A172 (cell line): ENCODE results near the gene AKR1C4. TPM values are rescaled to one million over a fixed set of nuclear protein-coding genes. Genes with fewer than 3 reads are reported as not detected.

Experiments used
- DNase-seq: peaks from one replicate; pipeline ENCODE4 v3.0.0-alpha.2; 2015; ENCODE audit warnings: low spot score
- total RNA-seq: library from RNA; depleted of rRNA; stranded (reverse); fragments of >200 nt; shearing (Covaris generic); gene quantifications from 2 replicates; pipeline ENCODE4 v1.2.3, GENCODE V29; 2014; rRNA removed

The AKR1C4 gene
- total RNA-seq, 1 experiment from 2014 or later = not detected

DNA sequence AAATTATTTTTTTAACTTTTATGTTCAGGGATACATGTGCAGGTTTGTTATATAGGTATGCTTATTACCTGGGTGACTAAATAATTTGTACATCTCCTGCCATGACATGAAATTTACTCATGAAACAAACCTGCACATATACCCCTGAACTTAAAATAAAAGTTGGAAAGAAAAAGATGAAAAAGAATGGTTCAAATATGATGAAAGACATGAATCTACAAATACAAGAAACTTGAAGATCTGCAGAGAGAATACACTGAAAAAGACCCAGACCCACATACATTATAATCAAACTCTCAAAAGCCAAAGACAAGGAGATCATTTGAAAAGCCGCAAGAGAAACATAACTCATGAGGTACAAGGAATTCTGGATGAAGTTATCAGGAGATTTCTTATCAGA lies 70.2 kb downstream of the AKR1C4 start:
- no peak for DNase-seq

DNA sequence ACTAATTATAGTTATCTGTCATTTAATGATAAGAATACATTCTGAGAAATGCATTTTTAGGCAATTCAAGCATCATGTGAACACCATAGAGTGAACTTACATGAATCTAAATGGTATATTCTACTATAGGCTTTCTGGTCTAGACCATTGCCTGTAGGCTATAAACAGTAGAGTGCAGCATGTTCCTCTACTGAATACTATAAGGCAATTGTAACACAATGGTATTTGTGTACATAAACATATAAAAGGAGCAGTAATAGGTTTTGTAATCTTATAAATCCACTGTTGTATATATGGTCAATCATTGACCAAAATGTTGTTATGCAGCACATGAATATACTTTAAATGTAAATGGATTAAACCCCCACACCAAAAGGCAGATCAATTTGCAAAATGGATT lies 71.6 kb downstream of the AKR1C4 start:
- DNase-seq = no peak

Other genes starting within 250 kb of the AKR1C4 start
- gene AKR1C1, start 233.4 kb upstream of the AKR1C4 start, total RNA-seq = 28.1 and 68.3 TPM in 2 replicates
- gene AKR1C2, start 193.0 kb upstream of the AKR1C4 start, total RNA-seq = 50.4 and 186 TPM in 2 replicates
- 45.3 and 120 TPM in 2 replicates for gene AKR1C3, start 102.4 kb upstream of the AKR1C4 start, total RNA-seq
- not detected in 2 replicates for gene AKR1C8, start 11.7 kb upstream of the AKR1C4 start, total RNA-seq
- gene UCN3, start 168.1 kb downstream of the AKR1C4 start, total RNA-seq = not detected in 2 replicates
- gene TUBAL3, start 208.0 kb downstream of the AKR1C4 start, total RNA-seq = not detected in 2 replicates
- gene NET1, start 215.7 kb downstream of the AKR1C4 start, total RNA-seq = 40.8 and 52.1 TPM in 2 replicates